Measurements from ENCODE around the gene ANKRD52.

DNA sequence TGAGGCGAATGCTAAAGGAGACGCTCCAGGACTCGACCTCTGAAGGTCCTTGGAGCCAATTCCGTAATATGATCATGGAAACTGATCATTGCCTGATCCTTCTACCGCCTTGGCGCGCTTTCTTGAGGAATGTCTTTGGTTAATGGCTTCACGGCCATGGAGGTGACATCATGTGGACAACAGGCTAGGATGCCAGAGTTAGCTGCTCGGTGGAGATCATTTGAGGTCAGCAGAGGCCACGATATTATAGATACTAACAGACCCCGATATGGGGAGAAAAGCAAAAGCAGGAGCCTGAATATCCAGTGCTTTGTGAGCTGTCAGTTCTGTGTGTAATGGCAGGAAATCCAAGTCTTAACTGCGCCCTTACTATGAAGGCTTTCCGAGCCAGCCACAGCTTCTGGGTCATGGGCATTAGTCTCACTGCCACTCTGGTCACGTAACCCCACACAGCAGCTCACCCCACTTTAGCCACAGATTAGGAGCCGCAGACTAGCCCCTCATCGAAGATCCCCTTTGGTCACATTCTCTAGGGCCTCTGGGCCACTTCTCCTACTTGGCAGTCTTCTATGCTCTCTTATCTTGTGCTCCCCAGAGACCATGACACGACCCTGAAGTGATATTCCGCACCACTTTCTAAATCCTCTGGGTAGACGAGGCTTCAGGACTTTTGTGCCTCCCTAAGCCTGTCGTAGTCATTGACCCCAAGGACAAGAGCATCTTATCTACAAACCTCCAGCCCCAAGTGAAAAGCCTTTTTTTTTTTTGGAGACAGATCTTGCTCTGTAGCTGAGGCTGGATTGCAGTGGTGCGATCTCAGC is 42.7 kb upstream of the ANKRD52 start:
- TF ChIP-seq PAX5 (IDR thresholded peaks at IDR 0.05; ENCODE audit: insufficient read depth, low read length, severe bottlenecking) (no peak), POLR2AphosphoS5 (IDR thresholded peaks at IDR 0.05; ENCODE audit: low read depth, low read length) (no peak), POLR2A (IDR thresholded peaks at IDR 0.05; ENCODE audit: low read depth, low read length) (no peak), TAF1 (IDR thresholded peaks at IDR 0.05; ENCODE audit: low read depth, low read length) (no peak)
